ENCODE data around the gene OR4C45. TPM values are rescaled to one million over a fixed set of nuclear protein-coding genes. Genes with fewer than 3 reads are reported as not detected.

OR4C45 gene
- total and polyA plus RNA-seq, 9 of the 15 experiments (the other 6 are each of a cell fraction or from before 2014, with no cell fraction given), result not detected

- TF ChIP-seq CHD7 (IDR thresholded peaks at IDR 0.05; ENCODE audit: low read depth, low read length) (no peak), ZNF778 (CRISPR knock-in tag; IDR thresholded peaks at IDR 0.05) (no peak), ZC3H11A (IDR thresholded peaks at IDR 0.05; ENCODE audit: low read depth, low read length) (no peak), STAG1 (CRISPR knock-in tag; IDR thresholded peaks at IDR 0.05; ENCODE audit: borderline replicate concordance) (no peak), MAFF (IDR thresholded peaks at IDR 0.05; ENCODE audit: low read length) (no peak), POLR3A (IDR thresholded peaks at IDR 0.05; ENCODE audit: borderline replicate concordance, extremely low read depth, insufficient read depth, insufficient read length) (no peak), KLF16 (IDR thresholded peaks at IDR 0.05) (peak; percentile 17; the same call in 1 of the 2 replicates), CREB3 (tag; conservative IDR thresholded peaks at IDR 0.05; ENCODE audit: low read depth) (no peak), CSDE1 (IDR thresholded peaks at IDR 0.05) (no peak), BRF2 (IDR thresholded peaks at IDR 0.05; ENCODE audit: borderline replicate concordance, insufficient read depth, insufficient read length) (no peak), ZNF696 (CRISPR knock-in tag; conservative IDR thresholded peaks at IDR 0.05) (no peak), JUNB (CRISPR knock-in tag; conservative IDR thresholded peaks at IDR 0.05) (no peak), RAD21 (CRISPR knock-in tag; conservative IDR thresholded peaks at IDR 0.05 in 1 of 2, IDR thresholded peaks at IDR 0.05 in 1 of 2) (peak; percentile 26 to 80; a peak in 2 of 4 replicates), SMAD1 (IDR thresholded peaks at IDR 0.05; ENCODE audit: low read depth, low read length, partially characterized antibody) (peak; percentile 96)
Observed at GRCh38 chr11:49995565-49995964, 37.1 kb upstream of the OR4C45 start (continued).

Data from K562 (cell line).